GM06990 (cell line): Measurements from ENCODE around the gene PXMP4.
A peak's percentile ranks its signal among the peaks of the same experiment; 100 is the strongest.

Experiments used
- DNase-seq: peaks from one replicate; pipeline ENCODE4 v3.0.0-alpha.2; 2011; ENCODE audit not compliant: insufficient read length; ENCODE audit errors: extremely low read depth
- H3K27me3 ChIP-seq: replicated peaks from 2 replicates; pipeline ENCODE4 v1.6.0; 2011; ENCODE audit warnings: low read length; ENCODE audit not compliant: control insufficient read depth, insufficient read depth
- H3K36me3 ChIP-seq: 2 replicates; pipeline ENCODE4 v1.5.1; 2011; ENCODE audit warnings: low read length; ENCODE audit not compliant: control insufficient read depth, insufficient read depth
- H3K4me3 ChIP-seq: replicated peaks from 2 replicates; pipeline ENCODE4 v1.5.1; 2011; ENCODE audit warnings: low read depth, mild to moderate bottlenecking, control low read depth, low read length
- TF ChIP-seq, protein P1 (sequence below): IDR thresholded peaks from 2 replicates; pipeline ENCODE4 v1.5.1; 2011; ENCODE audit warnings: low read length, control low read depth, mild to moderate bottlenecking, inconsistent platforms; ENCODE audit not compliant: insufficient read depth, poor library complexity, severe bottlenecking

Gene PXMP4

DNA sequence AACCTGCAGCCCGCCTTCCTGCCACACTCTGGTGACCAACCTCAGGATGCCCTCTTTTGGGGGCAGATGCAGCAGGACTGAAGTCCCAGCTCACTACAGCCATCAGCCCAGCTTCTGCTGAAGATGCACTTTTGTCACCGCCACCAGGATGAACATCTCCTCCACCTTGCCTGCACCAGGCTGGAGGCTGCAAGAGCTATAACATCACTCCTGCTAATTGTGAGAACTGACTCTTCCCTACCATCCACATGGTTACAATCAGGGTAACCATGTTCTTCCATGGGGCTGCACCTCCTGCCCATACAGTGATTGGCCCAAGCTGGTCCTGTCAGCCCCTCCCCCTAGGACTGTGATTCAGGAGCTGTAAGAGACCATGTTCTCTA, 55.4 kb downstream of the PXMP4 start:
- Histone ChIP-seq H3K27me3 (no peaks in the 10 kb centered on the region), H3K4me3 (no peak overlapping the region), H3K36me3 (no peaks in the 10 kb centered on the region; the same call in 1 of the 2 replicates)
- no peak for DNase-seq
- TF ChIP-seq, protein P1, sequence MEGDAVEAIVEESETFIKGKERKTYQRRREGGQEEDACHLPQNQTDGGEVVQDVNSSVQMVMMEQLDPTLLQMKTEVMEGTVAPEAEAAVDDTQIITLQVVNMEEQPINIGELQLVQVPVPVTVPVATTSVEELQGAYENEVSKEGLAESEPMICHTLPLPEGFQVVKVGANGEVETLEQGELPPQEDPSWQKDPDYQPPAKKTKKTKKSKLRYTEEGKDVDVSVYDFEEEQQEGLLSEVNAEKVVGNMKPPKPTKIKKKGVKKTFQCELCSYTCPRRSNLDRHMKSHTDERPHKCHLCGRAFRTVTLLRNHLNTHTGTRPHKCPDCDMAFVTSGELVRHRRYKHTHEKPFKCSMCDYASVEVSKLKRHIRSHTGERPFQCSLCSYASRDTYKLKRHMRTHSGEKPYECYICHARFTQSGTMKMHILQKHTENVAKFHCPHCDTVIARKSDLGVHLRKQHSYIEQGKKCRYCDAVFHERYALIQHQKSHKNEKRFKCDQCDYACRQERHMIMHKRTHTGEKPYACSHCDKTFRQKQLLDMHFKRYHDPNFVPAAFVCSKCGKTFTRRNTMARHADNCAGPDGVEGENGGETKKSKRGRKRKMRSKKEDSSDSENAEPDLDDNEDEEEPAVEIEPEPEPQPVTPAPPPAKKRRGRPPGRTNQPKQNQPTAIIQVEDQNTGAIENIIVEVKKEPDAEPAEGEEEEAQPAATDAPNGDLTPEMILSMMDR = no peak

DNA sequence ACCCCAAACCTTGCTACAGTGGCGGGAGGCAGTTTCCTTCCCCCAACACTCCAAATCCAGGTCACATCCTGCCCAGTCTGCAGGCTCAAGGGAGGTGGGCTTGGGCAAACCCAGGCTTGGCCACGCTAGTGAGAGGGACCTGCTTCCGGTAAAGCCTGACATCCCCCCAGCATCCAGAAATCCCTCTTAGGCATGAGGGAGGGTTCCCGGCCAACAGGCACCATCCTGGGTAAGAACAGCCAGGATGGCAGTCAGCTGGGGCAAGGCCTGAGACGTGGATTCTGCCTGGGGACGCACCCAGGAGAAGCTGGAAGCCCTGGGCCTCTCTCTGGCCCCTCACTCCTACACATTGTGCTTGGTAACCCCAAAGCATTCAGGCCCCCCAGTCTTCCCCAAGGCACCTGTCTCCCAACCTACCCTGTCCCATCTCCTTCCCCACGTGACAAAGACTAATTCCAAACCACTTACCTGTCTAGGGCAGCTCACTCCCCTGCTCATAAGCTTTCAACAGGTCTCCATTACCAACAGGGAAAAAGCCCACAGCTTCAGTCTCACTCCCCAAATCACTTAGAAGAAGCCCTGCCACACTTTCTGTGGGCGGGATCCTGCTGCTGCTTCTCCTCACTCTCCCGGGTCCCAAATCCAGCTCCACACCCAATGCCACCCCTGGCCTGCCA, 55.9 kb downstream of the PXMP4 start:
- DNase-seq = no peak
- TF ChIP-seq, protein P1 = no peak
- Histone ChIP-seq H3K4me3 (peak overlapping the region; percentile 73), H3K36me3 (no peaks in the 10 kb centered on the region; the same call in 1 of the 2 replicates), H3K27me3 (no peaks in the 10 kb centered on the region)

DNA sequence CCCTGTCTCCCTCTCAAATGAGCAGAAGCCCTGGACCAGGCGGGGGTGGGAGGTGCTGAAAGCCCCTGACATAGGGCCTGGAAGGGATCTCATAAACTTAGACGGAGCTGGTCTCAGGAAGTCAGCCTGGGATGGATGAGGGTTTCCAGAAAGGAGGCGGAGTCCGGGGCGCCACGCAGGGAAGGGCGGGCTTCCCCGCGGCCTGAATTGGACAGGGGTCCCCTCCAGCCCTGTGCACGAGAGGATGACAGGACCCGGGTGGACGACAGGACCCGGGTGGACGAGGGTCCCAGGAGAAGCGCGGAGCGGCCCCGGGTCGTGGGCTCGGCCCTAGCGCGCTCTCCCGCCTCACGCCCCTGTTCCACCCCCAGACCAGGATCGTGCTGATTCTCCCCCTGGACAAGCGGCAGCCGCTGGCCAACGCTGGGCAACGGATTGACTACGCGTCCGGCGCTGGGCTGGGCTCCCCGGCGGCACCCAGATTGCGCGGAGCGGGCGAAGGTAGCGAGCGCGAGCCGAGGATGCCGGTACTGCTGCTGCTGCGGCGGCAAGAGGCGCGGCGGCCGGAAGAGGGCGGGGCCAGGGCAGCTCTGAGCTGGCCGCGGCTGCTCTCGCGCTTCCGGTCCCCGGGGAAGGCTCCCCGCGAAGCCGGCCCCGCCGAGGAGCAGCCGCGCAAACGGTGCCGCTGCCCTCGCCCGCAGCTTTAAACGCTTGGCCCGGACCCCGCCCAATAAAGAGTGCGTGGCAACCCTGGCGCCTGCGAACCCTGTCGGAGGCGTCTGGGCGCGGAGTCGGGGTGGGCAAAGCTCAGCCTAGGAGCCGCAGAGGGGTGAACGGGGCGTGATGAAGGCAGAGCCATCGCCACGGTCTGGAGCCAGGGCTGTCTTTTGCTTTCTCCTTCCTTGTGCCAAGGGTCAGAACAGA, 56.7 kb downstream of the PXMP4 start:
- H3K36me3 ChIP-seq = 0 out of 2 replicates have a peak, but pooled peaks cover 2% of the 10 kb centered on the region
- TF ChIP-seq, protein P1 = no peak
- H3K27me3 ChIP-seq = no peaks in the 10 kb centered on the region
- DNase-seq = peak; percentile 89
- peak overlapping the region; percentile 73 for H3K4me3 ChIP-seq

DNA sequence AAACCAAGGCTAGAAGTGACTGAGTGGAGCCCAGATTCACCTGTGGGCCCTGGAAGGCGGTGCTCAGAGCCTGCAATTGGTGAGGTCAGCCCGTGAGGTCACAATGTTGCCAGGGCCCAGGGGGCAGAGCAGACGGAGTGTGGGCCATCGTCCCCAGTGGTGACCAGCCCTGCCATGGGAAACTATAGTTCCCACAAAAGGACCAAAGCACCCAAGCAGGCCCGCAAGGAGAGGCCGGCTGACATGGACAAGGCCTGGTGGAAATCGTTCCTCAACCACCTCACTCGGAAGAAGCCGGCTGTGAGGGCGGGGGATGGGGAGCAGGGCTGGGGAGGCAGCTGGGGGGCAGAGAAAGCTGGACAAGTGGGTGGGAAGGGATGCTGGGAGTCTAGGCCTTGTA, 57.9 kb downstream of the PXMP4 start, which contains the start of gene C20orf144:
TSS of gene C20orf144 (plus strand) at position 156 of the 400 bp plus-strand sequence. CDS start at position 175, 19 bp downstream.
- no peak for DNase-seq

DNA sequence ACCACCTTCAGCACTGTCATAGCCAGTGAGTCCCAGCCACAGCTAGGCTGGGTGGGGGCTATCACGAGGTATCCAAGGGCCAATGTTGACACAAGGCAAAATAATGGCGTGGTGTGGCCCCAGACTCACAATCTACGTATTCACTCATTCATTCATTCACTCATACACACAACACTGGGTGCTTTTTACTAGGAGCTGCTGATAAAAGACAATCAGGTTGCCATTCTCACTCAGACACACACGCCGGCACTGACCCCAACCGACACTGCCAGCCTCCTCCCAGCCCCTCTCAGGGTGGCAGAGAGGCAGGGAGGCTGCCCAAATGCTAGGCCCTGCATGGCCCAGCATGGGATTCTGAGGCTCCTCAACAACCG, 59.4 kb downstream of the PXMP4 start:
- Histone ChIP-seq H3K36me3 (0 out of 2 replicates have a peak, but pooled peaks cover 4% of the 10 kb centered on the region), H3K27me3 (no peaks in the 10 kb centered on the region), H3K4me3 (no peak overlapping the region)
- TF ChIP-seq, protein P1 = no peak
- DNase-seq = no peak

More for the DNA sequence above, 57.9 kb downstream of the PXMP4 start, which contains the start of gene C20orf144:
- Histone ChIP-seq H3K4me3 (peak within 1 kb of the TSS; percentile 73), H3K36me3 (0 out of 2 replicates have a peak, but pooled peaks cover 4% of the 10 kb centered on the region), H3K27me3 (no peaks in the 10 kb centered on the region)
- TF ChIP-seq, protein P1 = no peak
